ENCODE measurements around the gene OSBPL3. TPM values are rescaled to one million over a fixed set of nuclear protein-coding genes. Genes with fewer than 3 reads are reported as not detected.

The OSBPL3 gene
- total RNA-seq, 2 donors from 2014 or later, result 3.1 to 8.2 TPM

DNA sequence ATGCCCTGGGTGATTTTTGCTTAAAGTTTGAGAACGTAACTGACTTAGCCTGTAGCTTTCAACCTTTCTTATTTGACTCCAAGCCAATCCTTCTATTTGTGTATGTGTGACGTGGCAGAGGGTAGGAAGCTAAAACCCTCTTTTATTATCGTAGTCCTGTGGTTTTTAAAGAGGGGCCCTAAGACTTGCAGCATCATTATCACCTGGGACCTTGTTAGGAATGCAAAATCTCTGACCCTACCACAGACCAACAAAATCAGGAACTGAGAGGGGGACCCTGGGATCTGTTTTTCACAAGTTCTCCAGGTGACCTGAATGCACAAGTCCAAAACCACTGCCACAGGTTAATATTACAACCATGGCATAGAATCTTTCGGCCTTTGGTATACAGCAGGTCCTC, 80.1 kb downstream of the OSBPL3 start:
- intact Hi-C loops (cut with DNase I), result no loop called here
- H3K4me3 ChIP-seq, result no peak overlapping the region
- ATAC-seq, result no peak
- no peaks in the 10 kb centered on the region for H3K27me3 ChIP-seq
- no peak for DNase-seq
- no peak overlapping the region for H3K27ac ChIP-seq
- peaks cover 6% of the 10 kb centered on the region for H3K4me1 ChIP-seq
- no peaks in the 10 kb centered on the region for H3K36me3 ChIP-seq (replicated peaks in 1 of 2; ENCODE audit: insufficient read depth in 1 of 2, low read depth in 2 of 2)
- WGBS, 2 donors, result 92 to 94% methylated on average over 4 of the region's 4 CpGs
- TF ChIP-seq POLR2A (IDR thresholded peaks at IDR 0.05), result no peak
- TF ChIP-seq, protein P1, sequence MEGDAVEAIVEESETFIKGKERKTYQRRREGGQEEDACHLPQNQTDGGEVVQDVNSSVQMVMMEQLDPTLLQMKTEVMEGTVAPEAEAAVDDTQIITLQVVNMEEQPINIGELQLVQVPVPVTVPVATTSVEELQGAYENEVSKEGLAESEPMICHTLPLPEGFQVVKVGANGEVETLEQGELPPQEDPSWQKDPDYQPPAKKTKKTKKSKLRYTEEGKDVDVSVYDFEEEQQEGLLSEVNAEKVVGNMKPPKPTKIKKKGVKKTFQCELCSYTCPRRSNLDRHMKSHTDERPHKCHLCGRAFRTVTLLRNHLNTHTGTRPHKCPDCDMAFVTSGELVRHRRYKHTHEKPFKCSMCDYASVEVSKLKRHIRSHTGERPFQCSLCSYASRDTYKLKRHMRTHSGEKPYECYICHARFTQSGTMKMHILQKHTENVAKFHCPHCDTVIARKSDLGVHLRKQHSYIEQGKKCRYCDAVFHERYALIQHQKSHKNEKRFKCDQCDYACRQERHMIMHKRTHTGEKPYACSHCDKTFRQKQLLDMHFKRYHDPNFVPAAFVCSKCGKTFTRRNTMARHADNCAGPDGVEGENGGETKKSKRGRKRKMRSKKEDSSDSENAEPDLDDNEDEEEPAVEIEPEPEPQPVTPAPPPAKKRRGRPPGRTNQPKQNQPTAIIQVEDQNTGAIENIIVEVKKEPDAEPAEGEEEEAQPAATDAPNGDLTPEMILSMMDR (IDR thresholded peaks at IDR 0.05), result no peak
- H3K9me3 ChIP-seq, result no peaks in the 10 kb centered on the region

DNA sequence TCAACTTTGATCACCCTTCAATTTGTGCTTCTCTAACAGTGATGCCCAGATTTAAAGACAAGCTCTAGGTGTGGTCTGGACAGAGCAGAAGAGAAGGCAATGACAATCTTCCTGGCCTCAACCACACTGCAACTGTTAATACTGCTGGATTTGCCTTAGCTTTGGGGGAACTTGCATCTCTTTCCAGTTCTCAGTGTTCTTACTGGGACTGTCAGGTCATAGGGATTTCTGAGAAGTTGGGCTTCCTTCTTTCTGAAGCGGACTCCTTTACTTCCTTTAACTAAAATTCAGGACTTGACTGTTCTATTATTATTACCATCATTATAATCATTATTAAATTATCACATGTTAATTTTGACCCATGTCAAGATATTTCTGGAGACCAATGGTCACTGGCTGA, 80.8 kb downstream of the OSBPL3 start:
- 83 to 90% methylated on average over 1 of the region's 1 CpG for WGBS, 2 donors
- Histone ChIP-seq H3K9me3 (no peaks in the 10 kb centered on the region), H3K36me3 (replicated peaks in 1 of 2; ENCODE audit: insufficient read depth in 1 of 2, low read depth in 2 of 2) (no peaks in the 10 kb centered on the region), H3K4me3 (no peak overlapping the region), H3K27me3 (no peaks in the 10 kb centered on the region), H3K4me1 (no peaks in the 10 kb centered on the region), H3K27ac (no peak overlapping the region)
- DNase-seq (no peak), ATAC-seq (no peak)
- intact Hi-C loops (cut with DNase I), result no loop called here
- no peak for TF ChIP-seq POLR2A (IDR thresholded peaks at IDR 0.05)
- TF ChIP-seq, protein P1 (IDR thresholded peaks at IDR 0.05), result no peak

DNA sequence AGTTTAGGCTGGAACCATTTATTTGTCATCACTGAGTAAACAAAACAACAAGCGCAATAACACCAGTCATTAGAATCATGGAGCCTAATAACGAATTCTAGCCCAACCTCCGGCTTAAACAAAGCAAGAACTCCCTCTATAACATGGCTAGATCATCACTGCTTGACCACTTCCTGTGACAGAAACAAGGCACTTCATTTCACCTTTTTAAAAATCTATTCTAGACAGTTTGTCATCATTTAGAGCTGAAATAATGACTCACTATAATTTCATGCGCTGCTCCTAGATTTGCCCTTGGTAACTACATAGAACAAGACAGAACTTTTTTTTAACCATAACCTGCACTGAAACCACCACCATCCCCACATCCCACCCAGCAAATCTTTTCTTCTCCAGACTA, 81.3 kb downstream of the OSBPL3 start:
- no peak for TF ChIP-seq POLR2A (IDR thresholded peaks at IDR 0.05)
- TF ChIP-seq, protein P1 (IDR thresholded peaks at IDR 0.05), result no peak
- intact Hi-C loops (cut with DNase I), result no loop called here

DNA sequence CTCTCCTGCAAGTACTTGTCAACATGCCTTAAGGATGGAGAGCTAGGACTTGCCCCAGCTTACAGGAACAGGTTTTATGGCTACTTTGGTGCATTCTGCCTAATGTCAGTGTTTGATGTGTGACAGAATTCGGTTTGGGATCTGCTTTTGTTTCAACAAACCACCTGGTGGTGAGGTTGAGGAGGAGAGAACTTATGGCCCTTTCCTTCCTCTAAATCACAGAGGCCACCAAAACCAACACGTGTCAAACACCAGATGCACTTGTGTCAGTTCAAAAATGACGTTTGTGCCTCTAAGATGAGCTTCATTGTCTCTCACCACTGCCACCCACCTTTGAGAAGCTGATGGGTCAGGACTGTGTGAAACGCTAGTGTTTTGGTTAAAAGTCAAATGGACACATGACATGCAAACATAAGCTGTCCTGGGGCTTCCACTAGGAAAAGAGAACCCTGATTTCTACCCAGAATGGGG, 83.9 kb downstream of the OSBPL3 start:
- no peaks in the 10 kb centered on the region for H3K27me3 ChIP-seq
- DNase-seq (no peak), ATAC-seq (no peak)
- WGBS, 2 donors, result 64 to 79% methylated on average over 4 of the region's 4 CpGs
- no peaks in the 10 kb centered on the region for H3K36me3 ChIP-seq (replicated peaks in 1 of 2; ENCODE audit: insufficient read depth in 1 of 2, low read depth in 2 of 2)
- intact Hi-C loops (cut with DNase I), result no loop called here
- H3K4me3 ChIP-seq, result no peak overlapping the region
- no peak overlapping the region for H3K27ac ChIP-seq
- TF ChIP-seq, protein P1 (IDR thresholded peaks at IDR 0.05), result no peak
- TF ChIP-seq POLR2A (IDR thresholded peaks at IDR 0.05), result no peak
- H3K9me3 ChIP-seq, result no peaks in the 10 kb centered on the region
- no peaks in the 10 kb centered on the region for H3K4me1 ChIP-seq

More for the DNA sequence above, 81.3 kb downstream of the OSBPL3 start:
- no peaks in the 10 kb centered on the region for H3K9me3 ChIP-seq
- ATAC-seq (no peak), DNase-seq (no peak)
- 93 to 96% methylated on average over 4 of the region's 4 CpGs for WGBS, 2 donors
- H3K27ac ChIP-seq, result no peak overlapping the region
- H3K27me3 ChIP-seq, result no peaks in the 10 kb centered on the region
- no peak overlapping the region for H3K4me3 ChIP-seq
- H3K4me1 ChIP-seq, result no peaks in the 10 kb centered on the region
- no peaks in the 10 kb centered on the region for H3K36me3 ChIP-seq (replicated peaks in 1 of 2; ENCODE audit: insufficient read depth in 1 of 2, low read depth in 2 of 2)

DNA sequence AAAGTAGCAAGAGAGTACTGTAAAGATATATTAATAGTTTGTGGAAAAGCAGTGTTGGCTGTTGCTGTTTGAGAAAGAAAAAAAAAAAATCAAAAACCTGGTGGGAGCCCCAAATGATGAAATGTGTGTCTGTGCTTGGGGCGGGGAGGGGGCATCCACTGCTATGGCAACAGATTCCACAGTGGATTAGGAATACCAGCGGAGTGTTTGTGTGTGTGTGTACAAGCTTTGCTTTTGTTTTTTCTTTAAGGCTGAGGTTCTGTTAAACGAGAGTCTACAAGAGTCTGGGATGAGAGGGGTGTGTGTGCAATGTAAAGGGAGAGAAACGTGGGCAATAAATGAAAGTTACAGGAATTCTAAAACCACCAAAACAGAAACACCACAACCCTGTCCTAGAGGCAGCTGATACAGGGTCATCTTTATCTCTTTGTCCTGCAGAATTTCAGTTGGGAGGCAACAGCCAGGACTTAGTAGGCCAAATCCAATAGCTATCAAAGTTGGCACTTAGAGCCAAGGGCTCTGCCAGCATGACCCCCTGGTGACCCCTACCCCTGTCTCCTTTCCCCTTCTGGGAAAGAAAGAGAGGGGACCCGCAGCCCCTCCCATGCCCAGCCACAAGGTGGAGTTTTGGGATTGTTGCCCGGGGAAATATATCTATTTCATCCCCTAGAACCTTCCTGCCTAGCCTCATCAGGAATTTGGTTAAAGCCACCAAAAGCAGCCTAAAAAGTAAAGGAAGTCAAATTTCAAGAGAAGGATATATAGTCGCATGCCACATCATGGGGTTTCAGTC, 85.4 kb downstream of the OSBPL3 start:
- ATAC-seq (no peak), DNase-seq (peak in 1 of 4 donors; percentile 25)
- intact Hi-C loops (cut with DNase I), result no loop called here
- H3K36me3 ChIP-seq (replicated peaks in 1 of 2; ENCODE audit: insufficient read depth in 1 of 2, low read depth in 2 of 2), result no peaks in the 10 kb centered on the region
- H3K27me3 ChIP-seq, result no peaks in the 10 kb centered on the region
- H3K27ac ChIP-seq, result no peak overlapping the region
- H3K4me3 ChIP-seq, result no peak overlapping the region
- no peak for TF ChIP-seq POLR2A (IDR thresholded peaks at IDR 0.05)
- TF ChIP-seq, protein P1 (IDR thresholded peaks at IDR 0.05), result peak in 5 of 7 experiments; percentile 11 to 35 (median 19)
- WGBS, 2 donors, result 80 to 90% methylated on average over 7 of the region's 7 CpGs
- no peaks in the 10 kb centered on the region for H3K9me3 ChIP-seq
- H3K4me1 ChIP-seq, result no peaks in the 10 kb centered on the region

Measured in body of pancreas (tissue), 4 donors.